Body of pancreas (tissue), 4 donors: Measurements from ENCODE around the gene ZMYND10.

Source experiments
- CTCF ChIP-seq, 7 experiments: fragments of 450-650 bp in 4 of 7; fragments of 200-600 bp in 3 of 7; sonication (generic) in 3 of 7; IDR thresholded peaks; one replicate each; pipeline ENCODE4 v1.5.1; 2016 to 2019; ENCODE audit warnings: antibody characterized with exemption in 7 of 7
- POLR2A ChIP-seq, 3 donors: fragments of 450-650 bp; IDR thresholded peaks; one replicate each; pipeline ENCODE4 v1.6.1; 2016; ENCODE audit warnings: antibody characterized with exemption in 3 of 3, mild to moderate bottlenecking in 2 of 3

GRCh38 chr3:50341537-50341936 lies 4.0 kb downstream of the ZMYND10 start:
- no peak for TF ChIP-seq POLR2A (IDR thresholded peaks at IDR 0.05)
- no peak for TF ChIP-seq CTCF (IDR thresholded peaks at IDR 0.05)
